GM23248 (cell line): Measurements from ENCODE around the gene DCUN1D3.

Experiments
- EZH2 ChIP-seq: fragments of 200-600 bp; sonication (generic); IDR thresholded peaks from 2 replicates; pipeline ENCODE4 v1.6.1; 2018; ENCODE audit warnings: antibody characterized with exemption, mild to moderate bottlenecking; ENCODE audit not compliant: insufficient read depth, poor library complexity, severe bottlenecking
- EZH2phosphoT487 ChIP-seq: fragments of 200-600 bp; sonication (generic); IDR thresholded peaks from 2 replicates; pipeline ENCODE4 v1.6.1; 2018; ENCODE audit warnings: antibody characterized with exemption, moderate library complexity, mild to moderate bottlenecking, low read depth; ENCODE audit not compliant: insufficient read depth

GRCh38 chr16:20854963-20855362, 45.2 kb downstream of the DCUN1D3 start:
- no peak for TF ChIP-seq EZH2phosphoT487
- no peak for TF ChIP-seq EZH2
